SK-N-SH (cell line): ENCODE results near the gene IRF2. TPM values are rescaled to one million over a fixed set of nuclear protein-coding genes. Genes with fewer than 3 reads are reported as not detected.
A peak's percentile ranks its signal among the peaks of the same experiment; 100 is the strongest.

Source experiments
- CTCF ChIA-PET: fragments of 300-600, 350-600 bp; formaldehyde crosslinking; extraction: SDS; loops from one replicate; lab custom pipeline; 2021; lab: Yijun Ruan, JAX
- POLR2A ChIA-PET: fragments of 350-600 bp; sonication (Branson Sonifier 250); formaldehyde crosslinking; extraction: SDS; loops from one replicate; lab custom pipeline; 2020; ENCODE audit warnings: antibody characterized with exemption, inconsistent platforms; lab: Yijun Ruan, JAX
- DNase-seq: peaks from one replicate; pipeline ENCODE4 v3.0.0; 2012
- H2AFZ ChIP-seq: fragments of 200-600 bp; sonication (generic); 2 replicates; pipeline ENCODE4 v1.8.1; 2016; ENCODE audit warnings: antibody characterized with exemption, mild to moderate bottlenecking, low read depth
- H3F3A ChIP-seq: fragments of 200-600 bp; sonication (generic); replicated peaks from 2 replicates; pipeline ENCODE3; 2016; ENCODE audit warnings: antibody characterized with exemption, mild to moderate bottlenecking; ENCODE audit not compliant: insufficient read depth
- H3K27ac ChIP-seq, 2 experiments: fragments of 200-500 bp in 1 of 2; fragments of 200-600 bp in 1 of 2; sonication (Bioruptor generic) in 1 of 2; sonication (generic), shearing (Covaris generic) in 1 of 2; 2 replicates each; pipeline versions ENCODE4 v1.5.1 to v1.6.1; 2014 to 2016; ENCODE audit warnings: low read depth in 2 of 2, inconsistent platforms in 1 of 2, low read length in 1 of 2, mild to moderate bottlenecking in 1 of 2, mixed read lengths in 1 of 2
- H3K27me3 ChIP-seq: fragments of 200-600 bp; sonication (generic), shearing (Covaris generic); 2 replicates; pipeline ENCODE4 v1.6.1; 2016; ENCODE audit warnings: mixed run types; ENCODE audit not compliant: insufficient read depth
- H3K36me3 ChIP-seq, 2 experiments: fragments of 200-500 bp in 1 of 2; fragments of 200-600 bp in 1 of 2; sonication (Bioruptor generic) in 1 of 2; sonication (generic) in 1 of 2; replicated peaks in 1 of 2; 2 replicates each; pipeline versions ENCODE3 to v1.5.1; 2014 to 2016; ENCODE audit warnings: low read length in 1 of 2, mild to moderate bottlenecking in 1 of 2; ENCODE audit not compliant: insufficient read depth in 2 of 2, control insufficient read depth in 1 of 2
- H3K4me1 ChIP-seq, 2 experiments: fragments of 200-500 bp in 1 of 2; fragments of 200-600 bp in 1 of 2; sonication (Bioruptor generic) in 1 of 2; sonication (generic), shearing (Covaris generic) in 1 of 2; 2 replicates each; pipeline versions ENCODE4 v1.5.1 to v1.6.1; 2014 to 2016; ENCODE audit warnings: low read depth in 1 of 2, low read length in 1 of 2, mixed run types in 1 of 2; ENCODE audit not compliant: insufficient read depth in 2 of 2, control insufficient read depth in 1 of 2
- H3K4me2 ChIP-seq: fragments of 200-600 bp; sonication (generic), shearing (Covaris generic); 2 replicates; pipeline ENCODE4 v1.6.1; 2017; ENCODE audit warnings: mixed run types
- H3K4me3 ChIP-seq, 2 experiments: fragments of 200-500 bp in 1 of 2; fragments of 200-600 bp in 1 of 2; sonication (Bioruptor generic) in 1 of 2; sonication (generic), shearing (Covaris generic) in 1 of 2; 2 replicates each; pipeline versions ENCODE4 v1.5.1 to v1.8.1; 2014 to 2016; ENCODE audit warnings: low read depth in 2 of 2, inconsistent platforms in 1 of 2, low read length in 1 of 2, mild to moderate bottlenecking in 1 of 2, mixed read lengths in 1 of 2, moderate library complexity in 1 of 2
- H3K79me2 ChIP-seq: fragments of 200-600 bp; sonication (generic); 2 replicates; pipeline ENCODE4 v1.8.1; 2017; ENCODE audit warnings: mild to moderate bottlenecking; ENCODE audit not compliant: insufficient read depth
- H3K9ac ChIP-seq: fragments of 200-600 bp; sonication (generic); 2 replicates; pipeline ENCODE4 v1.6.1; 2017; ENCODE audit warnings: mixed run types
- H3K9me2 ChIP-seq: fragments of 200-600 bp; sonication (generic); 2 replicates; pipeline ENCODE4 v1.6.1; 2017; ENCODE audit warnings: mixed run types
- H3K9me3 ChIP-seq: fragments of 200-600 bp; sonication (generic); 2 replicates; pipeline ENCODE4 v1.6.1; 2017; ENCODE audit warnings: mixed run types, mild to moderate bottlenecking, moderate library complexity
- H4K20me1 ChIP-seq: fragments of 200-600 bp; sonication (generic); 2 replicates; pipeline ENCODE4 v1.6.1; 2017; ENCODE audit warnings: mild to moderate bottlenecking, mixed run types; ENCODE audit not compliant: insufficient read depth
- ELF1 ChIP-seq: IDR thresholded peaks from 2 replicates; pipeline ENCODE4 v1.4.0; 2012
- EZH2phosphoT487 ChIP-seq: fragments of 200-600 bp; sonication (generic); IDR thresholded peaks from 2 replicates; pipeline ENCODE4 v1.6.1; 2017; ENCODE audit warnings: low read depth, mixed run types, mild to moderate bottlenecking, antibody characterized with exemption, moderate library complexity, borderline replicate concordance
- GABPA ChIP-seq: IDR thresholded peaks from 2 replicates; pipeline ENCODE4 v1.4.0; 2012; ENCODE audit warnings: low read depth, mild to moderate bottlenecking
- JUND ChIP-seq: IDR thresholded peaks from 2 replicates; pipeline ENCODE4 v1.4.0; 2012
- MXI1 ChIP-seq: IDR thresholded peaks from 2 replicates; pipeline ENCODE4 v1.6.1; 2012; ENCODE audit warnings: mild to moderate bottlenecking, low read depth, low read length, improper control_type of control experiment
- RCOR1 ChIP-seq: fragments of 150-350 bp; IDR thresholded peaks from 2 replicates; pipeline ENCODE4 v1.6.1; 2017; ENCODE audit warnings: antibody characterized with exemption, low read length
- SIN3A ChIP-seq: IDR thresholded peaks from 2 replicates; pipeline ENCODE4 v1.6.1; 2012; ENCODE audit warnings: low read depth, mild to moderate bottlenecking, low read length, moderate library complexity, borderline replicate concordance
- TCF12 ChIP-seq: IDR thresholded peaks from 2 replicates; pipeline ENCODE4 v1.4.0; 2012
- USF1 ChIP-seq: IDR thresholded peaks from 2 replicates; pipeline ENCODE4 v1.4.0; 2012; ENCODE audit warnings: low read depth, borderline replicate concordance
- WGBS: methylation state at CpG from one replicate; pipeline ENCODE4 v1.1.6; 2017; ENCODE audit warnings: low lambda C conversion rate; 5-methylcytosine and 5-hydroxymethylcytosine counted together
- polyA plus RNA-seq, 3 experiments: library from polyadenylated mRNA; depleted of rRNA; stranded (reverse); fragments of >200 nt; gene quantifications; 2 replicates each; pipeline ENCODE4 v1.2.3, GENCODE V29; 2012
- TF ChIP-seq, protein P1 (sequence below): fragments of 150-350 bp; IDR thresholded peaks from 2 replicates; pipeline ENCODE4 v1.6.1; 2016; ENCODE audit warnings: mild to moderate bottlenecking, low read depth, low read length
- TF ChIP-seq, protein P2 (sequence below): fragments of 200-600 bp; sonication (generic); IDR thresholded peaks from 2 replicates; pipeline ENCODE4 v1.6.1; 2017; ENCODE audit warnings: antibody characterized with exemption, mild to moderate bottlenecking, moderate library complexity

IRF2 gene
- polyA plus RNA-seq, 1 of the 3 experiments (the other 2 are of a cell fraction): 23.3 TPM

DNA sequence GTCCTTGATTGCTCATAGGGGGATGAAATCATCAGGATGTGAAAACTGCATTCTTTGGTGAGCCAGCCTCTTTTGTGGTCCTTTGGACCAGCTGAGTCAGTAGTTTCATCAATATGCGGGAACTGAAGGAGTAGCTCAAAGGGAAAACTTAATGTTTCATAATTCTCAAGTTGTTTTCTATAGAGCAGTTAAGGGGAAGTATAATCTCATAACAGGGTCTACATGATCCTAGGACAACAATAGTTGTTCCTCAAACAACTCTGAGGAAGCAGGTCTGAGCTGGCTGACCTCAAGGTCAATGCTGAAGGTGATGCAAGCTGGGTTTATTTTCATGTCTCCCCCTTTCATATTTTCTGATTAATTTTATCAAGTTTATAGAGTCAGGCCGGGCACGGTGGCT is 36.1 kb upstream of the IRF2 start:
- no peak for DNase-seq
- Histone ChIP-seq H3K79me2 (no peaks in the 10 kb centered on the region), H3K9me2 (no peaks in the 10 kb centered on the region), H3F3A (peaks cover 6% of the 10 kb centered on the region), H3K9ac (no peak overlapping the region), H3K27ac (no peak overlapping the region), H3K4me3 (no peak overlapping the region), H3K9me3 (no peaks in the 10 kb centered on the region), H3K36me3 (no peaks in the 10 kb centered on the region), H3K4me1 (peaks cover 11 to 12% of the 10 kb centered on the region in 2 experiments; a peak in 2 of 4 replicates), H2AFZ (no peak overlapping the region), H3K4me2 (no peak overlapping the region), H4K20me1 (no peaks in the 10 kb centered on the region), H3K27me3 (no peaks in the 10 kb centered on the region)
- TF ChIP-seq JUND (no peak), ELF1 (no peak), EZH2phosphoT487 (no peak), GABPA (no peak), USF1 (no peak), TCF12 (no peak)
- TF ChIP-seq, protein P1, sequence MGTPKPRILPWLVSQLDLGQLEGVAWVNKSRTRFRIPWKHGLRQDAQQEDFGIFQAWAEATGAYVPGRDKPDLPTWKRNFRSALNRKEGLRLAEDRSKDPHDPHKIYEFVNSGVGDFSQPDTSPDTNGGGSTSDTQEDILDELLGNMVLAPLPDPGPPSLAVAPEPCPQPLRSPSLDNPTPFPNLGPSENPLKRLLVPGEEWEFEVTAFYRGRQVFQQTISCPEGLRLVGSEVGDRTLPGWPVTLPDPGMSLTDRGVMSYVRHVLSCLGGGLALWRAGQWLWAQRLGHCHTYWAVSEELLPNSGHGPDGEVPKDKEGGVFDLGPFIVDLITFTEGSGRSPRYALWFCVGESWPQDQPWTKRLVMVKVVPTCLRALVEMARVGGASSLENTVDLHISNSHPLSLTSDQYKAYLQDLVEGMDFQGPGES: no peak
- 92% methylated on average over 3 of the region's 3 CpGs for WGBS
- ChIA-PET POLR2A (no interaction called here), CTCF (interaction anchor here (1.7 kb wide), 1 partner anchor 246 kb away, joined by 6 read pairs; no protein-coding TSS in a partner anchor)

DNA sequence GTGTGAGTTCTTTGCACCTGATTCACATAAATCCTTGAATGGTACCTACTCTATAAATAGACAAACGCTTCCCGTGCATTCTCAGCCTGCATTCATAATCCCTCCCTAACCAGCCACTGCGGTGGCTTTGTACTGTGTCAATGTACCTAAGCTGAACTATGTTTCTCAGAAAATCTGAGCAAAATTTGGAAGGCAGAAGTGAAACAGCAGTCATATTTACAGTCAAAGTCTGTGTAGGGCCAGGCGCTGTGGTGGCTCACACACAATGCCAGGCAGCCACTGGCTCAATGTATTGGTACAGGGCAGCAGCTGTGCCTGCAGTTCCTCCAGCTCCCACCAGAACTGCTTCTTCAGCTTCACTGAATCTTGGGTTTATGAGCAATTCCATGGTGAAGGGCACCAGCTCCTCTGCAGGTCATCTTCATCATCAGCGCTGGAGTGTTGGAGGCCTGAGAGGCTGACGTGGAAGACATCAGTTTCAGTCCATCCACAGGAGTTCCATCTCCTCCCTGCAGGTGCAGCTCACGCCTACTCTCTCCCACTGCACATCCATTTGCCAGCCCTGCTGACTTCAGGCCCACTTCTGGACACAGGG is 32.3 kb upstream of the IRF2 start:
- no peaks in the 10 kb centered on the region for H3K36me3 ChIP-seq
- peak; percentile 47 for DNase-seq
- ChIA-PET POLR2A (no interaction called here), CTCF (interaction anchor here (1.0 to 1.9 kb wide), 7 partner anchors 12 to 242 kb away, joined by 3 to 5 read pairs (median 3); no protein-coding TSS in a partner anchor)
- no peaks in the 10 kb centered on the region for H3K79me2 ChIP-seq
- peaks cover 0 to 4% of the 10 kb centered on the region in 2 experiments; a peak in 1 of 4 replicates for H3K4me1 ChIP-seq
- no peak overlapping the region for H3K9ac ChIP-seq
- H3K9me2 ChIP-seq: no peaks in the 10 kb centered on the region
- WGBS: 96% methylated on average over 6 of the region's 7 CpGs
- H3K27ac ChIP-seq: no peak overlapping the region
- H3K9me3 ChIP-seq: no peaks in the 10 kb centered on the region
- no peak overlapping the region for H3K4me3 ChIP-seq
- TF ChIP-seq RCOR1: no peak
- no peak for TF ChIP-seq MXI1
- TF ChIP-seq, protein P2, sequence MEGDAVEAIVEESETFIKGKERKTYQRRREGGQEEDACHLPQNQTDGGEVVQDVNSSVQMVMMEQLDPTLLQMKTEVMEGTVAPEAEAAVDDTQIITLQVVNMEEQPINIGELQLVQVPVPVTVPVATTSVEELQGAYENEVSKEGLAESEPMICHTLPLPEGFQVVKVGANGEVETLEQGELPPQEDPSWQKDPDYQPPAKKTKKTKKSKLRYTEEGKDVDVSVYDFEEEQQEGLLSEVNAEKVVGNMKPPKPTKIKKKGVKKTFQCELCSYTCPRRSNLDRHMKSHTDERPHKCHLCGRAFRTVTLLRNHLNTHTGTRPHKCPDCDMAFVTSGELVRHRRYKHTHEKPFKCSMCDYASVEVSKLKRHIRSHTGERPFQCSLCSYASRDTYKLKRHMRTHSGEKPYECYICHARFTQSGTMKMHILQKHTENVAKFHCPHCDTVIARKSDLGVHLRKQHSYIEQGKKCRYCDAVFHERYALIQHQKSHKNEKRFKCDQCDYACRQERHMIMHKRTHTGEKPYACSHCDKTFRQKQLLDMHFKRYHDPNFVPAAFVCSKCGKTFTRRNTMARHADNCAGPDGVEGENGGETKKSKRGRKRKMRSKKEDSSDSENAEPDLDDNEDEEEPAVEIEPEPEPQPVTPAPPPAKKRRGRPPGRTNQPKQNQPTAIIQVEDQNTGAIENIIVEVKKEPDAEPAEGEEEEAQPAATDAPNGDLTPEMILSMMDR: peak; percentile 17; the same call in 1 of the 2 replicates
- TF ChIP-seq SIN3A: no peak
- no peak overlapping the region for H3K4me2 ChIP-seq
- no peaks in the 10 kb centered on the region for H3K27me3 ChIP-seq
- H2AFZ ChIP-seq: no peak overlapping the region
- no peaks in the 10 kb centered on the region for H3F3A ChIP-seq
- H4K20me1 ChIP-seq: no peaks in the 10 kb centered on the region
